ENCODE data around the gene TRIO. TPM values are rescaled to one million over a fixed set of nuclear protein-coding genes. Genes with fewer than 3 reads are reported as not detected.
"Not testable (repeated sequence)": the region's sequence is repeated elsewhere in the genome, so short reads cannot be mapped to it uniquely, and the experiment has no call there.

The TRIO gene
- total RNA-seq, 1 donor from 2014 or later = 34.9 TPM

GRCh38 chr5:14554288-14554687, 411.1 kb downstream of the TRIO start:
- not testable (repeated sequence) for ATAC-seq

GRCh38 chr5:14556015-14556414, 412.9 kb downstream of the TRIO start:
- ATAC-seq = no peak
- DNase-seq (ENCODE audit: low spot score) = no peak

More at GRCh38 chr5:14554288-14554687, 411.1 kb downstream of the TRIO start:
- DNase-seq (ENCODE audit: low spot score) = not testable (repeated sequence)

- no peak for DNase-seq (ENCODE audit: low spot score)
Observed at GRCh38 chr5:14557203-14557770, 414.1 kb downstream of the TRIO start.

GRCh38 chr5:14557791-14558415, 414.8 kb downstream of the TRIO start:
- no peak for DNase-seq (ENCODE audit: low spot score)
- ATAC-seq = no peak

More at GRCh38 chr5:14557203-14557770, 414.1 kb downstream of the TRIO start:
- no peak for ATAC-seq

Other genes starting within 250 kb of the TRIO start
- gene DNAH5, start 198.7 kb upstream of the TRIO start, total RNA-seq = 3.2 TPM